Measurements from ENCODE around the gene CACNA1G. TPM values are rescaled to one million over a fixed set of nuclear protein-coding genes. Genes with fewer than 3 reads are reported as not detected.

CACNA1G gene
- total RNA-seq (ENCODE audit: low replicate concordance) = under 0.01 and 4.8 TPM in 2 replicates

GRCh38 chr17:50560185-50560824 lies at the start of gene CACNA1G:
CACNA1G (plus strand) TSS chr17:50560715; CDS start chr17:50561460, 745 bp downstream.

GRCh38 chr17:50532452-50533024 lies 28.0 kb upstream of the CACNA1G start, which contains the start of gene EPN3:
EPN3 (plus strand) TSS chr17:50532735; CDS start chr17:50536557, 3,822 bp downstream.

GRCh38 chr17:50547035-50547735 lies 13.3 kb upstream of the CACNA1G start, which contains the start of gene SPATA20:
SPATA20 (plus strand) TSS chr17:50547174; CDS start chr17:50547209, 35 bp downstream.

GRCh38 chr17:50634224-50634914 lies 73.9 kb downstream of the CACNA1G start, which contains the start of gene ABCC3:
ABCC3 (plus strand) TSS chr17:50634881; CDS start chr17:50634937, 56 bp downstream.

Other genes starting within 250 kb of the CACNA1G start
- gene XYLT2, start 214.6 kb upstream of the CACNA1G start, total RNA-seq (ENCODE audit: low replicate concordance) = 49.4 and 53.1 TPM in 2 replicates
- gene MRPL27, start 187.5 kb upstream of the CACNA1G start, total RNA-seq (ENCODE audit: low replicate concordance) = 63.7 and 77.1 TPM in 2 replicates
- gene EME1, start 187.5 kb upstream of the CACNA1G start, total RNA-seq (ENCODE audit: low replicate concordance) = 0.59 and 2.6 TPM in 2 replicates
- gene LRRC59, start 163.2 kb upstream of the CACNA1G start, total RNA-seq (ENCODE audit: low replicate concordance) = 98.9 and 209 TPM in 2 replicates
- gene ACSF2, start 134.5 kb upstream of the CACNA1G start, total RNA-seq (ENCODE audit: low replicate concordance) = 23.2 and 71.8 TPM in 2 replicates
- gene CHAD, start 91.8 kb upstream of the CACNA1G start, total RNA-seq (ENCODE audit: low replicate concordance) = not detected in 2 replicates
- 14.7 and 14.9 TPM in 2 replicates for gene RSAD1, start 81.9 kb upstream of the CACNA1G start, total RNA-seq (ENCODE audit: low replicate concordance)
- 0.15 and 4.1 TPM in 2 replicates for gene MYCBPAP, start 52.3 kb upstream of the CACNA1G start, total RNA-seq (ENCODE audit: low replicate concordance)
- under 0.01 TPM in 2 replicates for gene EPN3, start 28.0 kb upstream of the CACNA1G start, total RNA-seq (ENCODE audit: low replicate concordance)
- 46.3 and 50.1 TPM in 2 replicates for gene SPATA20, start 13.5 kb upstream of the CACNA1G start, total RNA-seq (ENCODE audit: low replicate concordance)
- 4.0 and 13.6 TPM in 2 replicates for gene ABCC3, start 74.2 kb downstream of the CACNA1G start, total RNA-seq (ENCODE audit: low replicate concordance)
- 18.7 and 20.1 TPM in 2 replicates for gene ANKRD40, start 147.2 kb downstream of the CACNA1G start, total RNA-seq (ENCODE audit: low replicate concordance)
- 14.2 and 25.9 TPM in 2 replicates for gene LUC7L3, start 158.9 kb downstream of the CACNA1G start, total RNA-seq (ENCODE audit: low replicate concordance)
- gene ANKRD40CL, start 206.8 kb downstream of the CACNA1G start, total RNA-seq (ENCODE audit: low replicate concordance) = not detected in 2 replicates